Embryonic facial prominence (tissue), 1 donor: ENCODE data around the gene PNMA6E.

Source experiments
- DNase-seq: peaks from one replicate; pipeline ENCODE4 v3.0.0-alpha.2; 2016; ENCODE audit errors: extremely low spot score

The PNMA6E gene

GRCh38 chrX:153401133-153401764 is at the start of gene PNMA6E:
TSS of gene PNMA6E (minus strand) at chrX:153401350. CDS start at chrX:153398849, 2,501 bp downstream.
- DNase-seq: no peak

GRCh38 chrX:153450949-153451277 is 49.8 kb upstream of the PNMA6E start:
- no peak for DNase-seq

GRCh38 chrX:153450114-153450948 is 49.2 kb upstream of the PNMA6E start:
- no peak for DNase-seq

GRCh38 chrX:153449368-153450113 is 48.4 kb upstream of the PNMA6E start:
- DNase-seq: no peak

- DNase-seq: no peak
Observed at GRCh38 chrX:153448556-153449367, 47.6 kb upstream of the PNMA6E start.

GRCh38 chrX:153447581-153447960 is 46.4 kb upstream of the PNMA6E start:
- no peak for DNase-seq

GRCh38 chrX:153446950-153447580 is 45.9 kb upstream of the PNMA6E start:
- DNase-seq: no peak

GRCh38 chrX:153446636-153446936 is 45.4 kb upstream of the PNMA6E start:
- no peak for DNase-seq

GRCh38 chrX:153445856-153446635 is 44.9 kb upstream of the PNMA6E start, which contains the start of gene TREX2:
TSS of gene TREX2 (minus strand) at chrX:153446056. CDS start at chrX:153445430, 626 bp downstream.
- DNase-seq: no peak

GRCh38 chrX:153445106-153445855 is 44.1 kb upstream of the PNMA6E start:
- no peak for DNase-seq

GRCh38 chrX:153444333-153445011 is 43.3 kb upstream of the PNMA6E start:
- DNase-seq: no peak

- no peak for DNase-seq
Observed at GRCh38 chrX:153443476-153444332, 42.6 kb upstream of the PNMA6E start.

GRCh38 chrX:153442463-153442862 is 41.3 kb upstream of the PNMA6E start:
- no peak for DNase-seq

- DNase-seq: no peak
Observed at GRCh38 chrX:153441981-153442380, 40.8 kb upstream of the PNMA6E start.

GRCh38 chrX:153441296-153441695 is 40.1 kb upstream of the PNMA6E start:
- DNase-seq: no peak

GRCh38 chrX:153440556-153441135 is 39.5 kb upstream of the PNMA6E start:
- DNase-seq: no peak

GRCh38 chrX:153439977-153440376 is 38.8 kb upstream of the PNMA6E start:
- no peak for DNase-seq

GRCh38 chrX:153438532-153438931 is 37.4 kb upstream of the PNMA6E start:
- no peak for DNase-seq
